Breast epithelium (tissue), 3 donors: ENCODE measurements around the gene C1QTNF6.

ENCODE experiments used
- CTCF ChIP-seq, 3 donors: fragments of 450-650 bp; IDR thresholded peaks; one replicate each; pipeline ENCODE4 v1.5.1; 2016 to 2017; ENCODE audit warnings: antibody characterized with exemption in 3 of 3, mild to moderate bottlenecking in 3 of 3, moderate library complexity in 3 of 3
- POLR2A ChIP-seq: fragments of 450-650 bp; IDR thresholded peaks from one replicate; pipeline ENCODE4 v1.6.1; 2016; ENCODE audit warnings: antibody characterized with exemption, mild to moderate bottlenecking, moderate library complexity

- TF ChIP-seq CTCF (IDR thresholded peaks at IDR 0.05) (no peak), POLR2A (no peak)
These were observed 25.3 kb upstream of the C1QTNF6 start for GRCh38 chr22:37213218-37213855.
